Nephron progenitor cell (in vitro differentiated cells): ENCODE results near the gene CREG2.

Experiments used
- DNase-seq: peaks from one replicate; pipeline ENCODE4 v3.0.0; 2021
- H3K27ac Mint-ChIP-seq: 2 replicates; pipeline ENCODE4 v1.8.0; 2021; ENCODE audit warnings: mild to moderate bottlenecking, moderate library complexity, mixed read lengths
- H3K27me3 Mint-ChIP-seq: 2 replicates; pipeline ENCODE4 v1.8.0; 2021; ENCODE audit warnings: mild to moderate bottlenecking, low read depth, mixed read lengths; ENCODE audit not compliant: poor library complexity
- H3K36me3 Mint-ChIP-seq: 2 replicates; pipeline ENCODE4 v1.8.0; 2021; ENCODE audit warnings: low read depth, mixed read lengths
- H3K4me1 Mint-ChIP-seq: 2 replicates; pipeline ENCODE4 v1.8.0; 2021; ENCODE audit warnings: mixed read lengths
- H3K4me3 Mint-ChIP-seq: 2 replicates; pipeline ENCODE4 v1.8.0; 2021; ENCODE audit warnings: mild to moderate bottlenecking, moderate library complexity, mixed read lengths
- H3K9me3 Mint-ChIP-seq: 2 replicates; pipeline ENCODE4 v1.8.0; 2021; ENCODE audit warnings: mild to moderate bottlenecking, moderate library complexity, mixed read lengths
- CTCF ChIP-seq: fragments of 200-600 bp; sonication (generic); IDR thresholded peaks from 2 replicates; pipeline ENCODE4 v1.5.0; 2021; ENCODE audit warnings: antibody characterized with exemption

The CREG2 gene

GRCh38 chr2:101386599-101387150, 628 bp downstream of the CREG2 start:
- peaks cover 18% of the 10 kb centered on the region for H3K4me1 Mint-ChIP-seq
- H3K9me3 Mint-ChIP-seq = no peaks in the 10 kb centered on the region
- peaks cover 79% of the 10 kb centered on the region for H3K27me3 Mint-ChIP-seq
- DNase-seq = no peak
- TF ChIP-seq CTCF = no peak
- no peak overlapping the region for H3K27ac Mint-ChIP-seq
- no peaks in the 10 kb centered on the region for H3K36me3 Mint-ChIP-seq
- H3K4me3 Mint-ChIP-seq = peak overlapping the region; percentile 77

- TF ChIP-seq CTCF = no peak
- no peak for DNase-seq
- Mint-ChIP-seq H3K27ac (no peak overlapping the region), H3K9me3 (no peaks in the 10 kb centered on the region), H3K4me1 (peaks cover 18% of the 10 kb centered on the region), H3K27me3 (peaks cover 59% of the 10 kb centered on the region), H3K36me3 (no peaks in the 10 kb centered on the region), H3K4me3 (no peak overlapping the region)
These were observed 4.2 kb downstream of the CREG2 start for GRCh38 chr2:101383016-101383541.

- no peak for TF ChIP-seq CTCF
- DNase-seq = no peak
- Mint-ChIP-seq H3K36me3 (no peaks in the 10 kb centered on the region), H3K27me3 (peaks cover 56% of the 10 kb centered on the region), H3K4me1 (peaks cover 18% of the 10 kb centered on the region), H3K9me3 (no peaks in the 10 kb centered on the region), H3K4me3 (no peak overlapping the region), H3K27ac (no peak overlapping the region)
These were observed 4.9 kb downstream of the CREG2 start for GRCh38 chr2:101382442-101382841.

GRCh38 chr2:101380376-101380775, 6.9 kb downstream of the CREG2 start:
- H3K4me3 Mint-ChIP-seq = no peak overlapping the region
- H3K27me3 Mint-ChIP-seq = peaks cover 35% of the 10 kb centered on the region
- no peaks in the 10 kb centered on the region for H3K9me3 Mint-ChIP-seq
- H3K27ac Mint-ChIP-seq = no peak overlapping the region
- H3K4me1 Mint-ChIP-seq = peaks cover 18% of the 10 kb centered on the region
- no peaks in the 10 kb centered on the region for H3K36me3 Mint-ChIP-seq
- TF ChIP-seq CTCF = no peak
- DNase-seq = no peak

- Mint-ChIP-seq H3K4me1 (peaks cover 16% of the 10 kb centered on the region), H3K9me3 (no peaks in the 10 kb centered on the region), H3K36me3 (no peaks in the 10 kb centered on the region), H3K4me3 (no peak overlapping the region), H3K27ac (no peak overlapping the region), H3K27me3 (peaks cover 22% of the 10 kb centered on the region)
- no peak for TF ChIP-seq CTCF
- DNase-seq = no peak
These were observed 8.2 kb downstream of the CREG2 start for GRCh38 chr2:101379091-101379490.

GRCh38 chr2:101375653-101376052, 11.7 kb downstream of the CREG2 start:
- DNase-seq = no peak
- H3K36me3 Mint-ChIP-seq = no peaks in the 10 kb centered on the region

More at GRCh38 chr2:101375653-101376052, 11.7 kb downstream of the CREG2 start:
- no peak overlapping the region for H3K27ac Mint-ChIP-seq
- H3K4me3 Mint-ChIP-seq = no peak overlapping the region
- peaks cover 10% of the 10 kb centered on the region for H3K4me1 Mint-ChIP-seq
- peaks cover 8% of the 10 kb centered on the region for H3K27me3 Mint-ChIP-seq
- H3K9me3 Mint-ChIP-seq = peaks cover 3% of the 10 kb centered on the region
- no peak for TF ChIP-seq CTCF
